Right cardiac atrium (tissue), 5 donors: ENCODE measurements around the gene TOP1. TPM values are rescaled to one million over a fixed set of nuclear protein-coding genes. Genes with fewer than 3 reads are reported as not detected.
"Not testable (repeated sequence)": the region's sequence is repeated elsewhere in the genome, so short reads cannot be mapped to it uniquely, and the experiment has no call there.

ENCODE experiments used
- ATAC-seq, 2 donors: fragments of 200-7000 bp; cut with Tn5 transposase; one replicate each; pipeline versions ENCODE4 v1.8.0 to v1.9.1; 2020; ENCODE audit warnings: moderate library complexity in 2 of 2, mild to moderate bottlenecking in 1 of 2
- DNase-seq, 3 donors: peaks; one replicate each; pipeline ENCODE4 v3.0.0-alpha.2; 2020
- H3K27ac ChIP-seq: one replicate; pipeline ENCODE4 v1.5.1; 2013; ENCODE audit warnings: mild to moderate bottlenecking, low read length, control low read depth, moderate library complexity
- H3K27me3 ChIP-seq: one replicate; pipeline ENCODE4 v1.6.1; 2013; ENCODE audit not compliant: control insufficient read depth, insufficient read depth
- H3K4me1 ChIP-seq: one replicate; pipeline ENCODE4 v1.6.1; 2013; ENCODE audit warnings: low read length; ENCODE audit not compliant: control insufficient read depth, insufficient read depth
- H3K4me3 ChIP-seq: one replicate; pipeline ENCODE4 v1.5.1; 2013; ENCODE audit warnings: low read length, control low read depth
- H3K9me3 ChIP-seq: one replicate; pipeline ENCODE4 v1.6.1; 2013; ENCODE audit warnings: low read length; ENCODE audit not compliant: control insufficient read depth
- WGBS: extraction: QIAGEN DNeasy Blood & Tissue Kit; methylation state at CpG from one replicate; pipeline ENCODE4 v1.1.7; 2013; 5-methylcytosine and 5-hydroxymethylcytosine counted together
- intact Hi-C, 4 donors: fragments of 100-400 bp; cut with DNase I; formaldehyde crosslinking; loops; one replicate each; pipeline versions ENCODE4 v1.11.0 to v1.14.0; 2022 to 2023
- polyA plus RNA-seq: library from polyadenylated mRNA; stranded (reverse); fragments of 200-250 nt; gene quantifications from one replicate; pipeline ENCODE4 v1.2.3, GENCODE V29; 2013
- total RNA-seq, 4 donors: library from RNA; stranded (reverse); fragmentation: NEBNext Ultra II Directional; extraction: Animal tissue kit (Norgen Biotek cat#: 25700); gene quantifications; one replicate each; pipeline ENCODE4 v1.2.1, GENCODE V29; 2021
- donor health status: healthy with polysubstance abuse.
- donor health status: DM: no; HTN: yes; CAD: no.
- donor health status: DM: no; HTN: no; CAD: no.
- donor health status: DM: no; HTN: yes; CAD: no; lungs with severe emphysema.
- donor health status: DM: yes; HTN: yes; CAD: no.

Gene TOP1
- total and polyA plus RNA-seq, 5 donors, result 16.7 to 30.7 (median 27.8) TPM

GRCh38 chr20:41095110-41095969, 66.7 kb downstream of the TOP1 start:
- DNase-seq, result peak; percentile 46 to 75 (median 67)
- 43% methylated on average over 7 of the region's 7 CpGs for WGBS
- intact Hi-C loops, result loop anchor here in 3 of 4 donors (2.0 to 5.0 kb wide), 3 partner anchors 105 to 128 kb away; no protein-coding TSS in a partner anchor
- Histone ChIP-seq H3K9me3 (no peaks in the 10 kb centered on the region), H3K4me3 (no peak overlapping the region), H3K27ac (no peak overlapping the region), H3K4me1 (no peaks in the 10 kb centered on the region), H3K27me3 (no peaks in the 10 kb centered on the region)
- ATAC-seq, result peak; percentile 67 to 80

- DNase-seq (no peak), ATAC-seq (no peak)
- H3K4me3 ChIP-seq, result no peak overlapping the region
- 72% methylated on average over 4 of the region's 4 CpGs for WGBS
- intact Hi-C loops, result loop anchor here in 3 of 4 donors (5.0 kb wide), 2 partner anchors 111 to 131 kb away; no protein-coding TSS in a partner anchor
- no peaks in the 10 kb centered on the region for H3K9me3 ChIP-seq
- no peak overlapping the region for H3K27ac ChIP-seq
- no peaks in the 10 kb centered on the region for H3K4me1 ChIP-seq
- H3K27me3 ChIP-seq, result no peaks in the 10 kb centered on the region
These were observed 70.2 kb downstream of the TOP1 start for GRCh38 chr20:41098703-41099250.

- Histone ChIP-seq H3K27me3 (no peaks in the 10 kb centered on the region), H3K9me3 (no peaks in the 10 kb centered on the region), H3K27ac (no peak overlapping the region), H3K4me1 (no peaks in the 10 kb centered on the region), H3K4me3 (no peak overlapping the region)
- WGBS, result 88% methylated on average over 9 of the region's 9 CpGs
- ATAC-seq (no peak), DNase-seq (no peak)
- intact Hi-C loops, result no loop called here
These were observed 71.4 kb downstream of the TOP1 start for GRCh38 chr20:41100001-41100480.

GRCh38 chr20:41101660-41102059, 73.0 kb downstream of the TOP1 start:
- Histone ChIP-seq H3K27me3 (no peaks in the 10 kb centered on the region), H3K9me3 (no peaks in the 10 kb centered on the region), H3K4me3 (no peak overlapping the region), H3K4me1 (no peaks in the 10 kb centered on the region), H3K27ac (no peak overlapping the region)
- ATAC-seq, result no peak
- intact Hi-C loops, result no loop called here
- no peak for DNase-seq
- WGBS, result 87% methylated on average over 2 of the region's 2 CpGs

- intact Hi-C loops, result no loop called here
- DNase-seq (no peak), ATAC-seq (no peak)
- no peaks in the 10 kb centered on the region for H3K27me3 ChIP-seq
- 86% methylated on average over 1 of the region's 1 CpG for WGBS
- H3K9me3 ChIP-seq, result no peaks in the 10 kb centered on the region
- H3K4me1 ChIP-seq, result no peaks in the 10 kb centered on the region
- no peak overlapping the region for H3K4me3 ChIP-seq
- no peak overlapping the region for H3K27ac ChIP-seq
These were observed 79.9 kb downstream of the TOP1 start for GRCh38 chr20:41108531-41108930.

GRCh38 chr20:41110012-41110411, 81.4 kb downstream of the TOP1 start:
- 96% methylated on average over 11 of the region's 11 CpGs for WGBS

GRCh38 chr20:41110930-41111577, 82.4 kb downstream of the TOP1 start:
- WGBS, result 96% methylated on average over 5 of the region's 5 CpGs
- H3K4me1 ChIP-seq, result no peaks in the 10 kb centered on the region
- no peak overlapping the region for H3K4me3 ChIP-seq
- DNase-seq (no peak), ATAC-seq (no peak)
- no peaks in the 10 kb centered on the region for H3K9me3 ChIP-seq
- no peak overlapping the region for H3K27ac ChIP-seq
- intact Hi-C loops, result no loop called here
- H3K27me3 ChIP-seq, result no peaks in the 10 kb centered on the region

More at GRCh38 chr20:41110012-41110411, 81.4 kb downstream of the TOP1 start:
- no peak overlapping the region for H3K4me3 ChIP-seq
- H3K27me3 ChIP-seq, result no peaks in the 10 kb centered on the region
- intact Hi-C loops, result no loop called here
- H3K27ac ChIP-seq, result no peak overlapping the region
- H3K9me3 ChIP-seq, result no peaks in the 10 kb centered on the region
- no peak for DNase-seq
- no peaks in the 10 kb centered on the region for H3K4me1 ChIP-seq
- no peak for ATAC-seq

- H3K9me3 ChIP-seq, result no peaks in the 10 kb centered on the region
- no peak overlapping the region for H3K27ac ChIP-seq
- DNase-seq (no peak), ATAC-seq (no peak)
- 87% methylated on average over 5 of the region's 5 CpGs for WGBS
- no peaks in the 10 kb centered on the region for H3K4me1 ChIP-seq
- H3K4me3 ChIP-seq, result no peak overlapping the region
- intact Hi-C loops, result no loop called here
- no peaks in the 10 kb centered on the region for H3K27me3 ChIP-seq
These were observed 82.9 kb downstream of the TOP1 start for GRCh38 chr20:41111578-41111951.

- no peak overlapping the region for H3K27ac ChIP-seq
- peak; percentile 47 to 75 for ATAC-seq
- 66% methylated on average over 6 of the region's 6 CpGs for WGBS
These were observed 87.8 kb downstream of the TOP1 start for GRCh38 chr20:41116282-41116956.

GRCh38 chr20:41118159-41118558, 89.5 kb downstream of the TOP1 start:
- intact Hi-C loops, H3K4me3 ChIP-seq, H3K9me3 ChIP-seq, ATAC-seq, H3K27ac ChIP-seq, H3K27me3 ChIP-seq, DNase-seq, H3K4me1 ChIP-seq: not testable (repeated sequence)
- WGBS, result 75% methylated on average over 6 of the region's 6 CpGs

More at GRCh38 chr20:41116282-41116956, 87.8 kb downstream of the TOP1 start:
- Histone ChIP-seq H3K4me3 (no peak overlapping the region), H3K27me3 (no peaks in the 10 kb centered on the region), H3K9me3 (no peaks in the 10 kb centered on the region), H3K4me1 (no peaks in the 10 kb centered on the region)
- DNase-seq, result no peak
- intact Hi-C loops, result no loop called here
